NOMO-1 treated with DMSO at 0.1 percent for 48 hours (cell line): Measurements from ENCODE around the gene ZNF787.

ENCODE experiments used
- DNase-seq: peaks from one replicate; lab custom pipeline; 2025; ENCODE audit not compliant: unreplicated experiment; lab: John Stamatoyannopoulos, UW

The ZNF787 gene

GRCh38 chr19:56089344-56089743 lies 31.8 kb downstream of the ZNF787 start:
- no peak for DNase-seq

- DNase-seq = no peak
Observed at GRCh38 chr19:56088497-56089215, 32.4 kb downstream of the ZNF787 start.

GRCh38 chr19:56087647-56088496 lies 33.2 kb downstream of the ZNF787 start:
- DNase-seq = no peak

- DNase-seq = no peak
Observed at GRCh38 chr19:56086671-56087430, 34.2 kb downstream of the ZNF787 start.

DNA sequence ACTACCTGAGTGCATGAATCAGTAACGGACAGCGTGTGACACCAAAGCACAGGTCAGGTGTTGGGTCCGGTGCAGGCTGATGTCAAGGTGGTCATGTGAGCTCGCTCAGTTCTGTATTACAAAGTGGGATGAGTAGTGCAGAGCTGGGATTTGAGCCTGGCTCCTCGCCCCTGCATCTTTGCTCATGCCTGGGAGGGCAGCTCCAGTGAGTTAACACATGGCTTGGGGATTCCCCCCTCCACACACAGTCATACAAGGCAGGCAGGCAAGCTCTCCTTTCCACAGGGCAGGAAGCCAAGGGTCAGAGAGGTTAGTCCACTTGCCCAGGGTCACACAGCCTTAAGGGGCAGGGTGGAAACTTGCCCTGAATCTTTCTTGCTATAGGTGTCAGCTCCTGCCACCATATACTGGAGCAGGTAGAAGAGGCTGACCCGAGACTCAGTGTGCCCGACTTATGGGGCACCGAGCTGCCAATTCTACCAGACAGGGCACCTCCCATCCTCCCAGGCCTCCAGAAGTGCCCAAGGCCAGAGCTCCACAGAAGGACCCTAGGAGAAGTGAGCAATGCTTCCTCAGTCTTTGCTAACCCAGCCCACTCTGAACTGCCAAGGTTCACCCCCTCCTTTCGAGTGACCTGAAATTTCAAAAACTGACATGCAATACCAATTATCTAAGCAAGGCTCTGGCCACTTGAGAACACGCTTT lies 35.4 kb downstream of the ZNF787 start:
- no peak for DNase-seq

DNA sequence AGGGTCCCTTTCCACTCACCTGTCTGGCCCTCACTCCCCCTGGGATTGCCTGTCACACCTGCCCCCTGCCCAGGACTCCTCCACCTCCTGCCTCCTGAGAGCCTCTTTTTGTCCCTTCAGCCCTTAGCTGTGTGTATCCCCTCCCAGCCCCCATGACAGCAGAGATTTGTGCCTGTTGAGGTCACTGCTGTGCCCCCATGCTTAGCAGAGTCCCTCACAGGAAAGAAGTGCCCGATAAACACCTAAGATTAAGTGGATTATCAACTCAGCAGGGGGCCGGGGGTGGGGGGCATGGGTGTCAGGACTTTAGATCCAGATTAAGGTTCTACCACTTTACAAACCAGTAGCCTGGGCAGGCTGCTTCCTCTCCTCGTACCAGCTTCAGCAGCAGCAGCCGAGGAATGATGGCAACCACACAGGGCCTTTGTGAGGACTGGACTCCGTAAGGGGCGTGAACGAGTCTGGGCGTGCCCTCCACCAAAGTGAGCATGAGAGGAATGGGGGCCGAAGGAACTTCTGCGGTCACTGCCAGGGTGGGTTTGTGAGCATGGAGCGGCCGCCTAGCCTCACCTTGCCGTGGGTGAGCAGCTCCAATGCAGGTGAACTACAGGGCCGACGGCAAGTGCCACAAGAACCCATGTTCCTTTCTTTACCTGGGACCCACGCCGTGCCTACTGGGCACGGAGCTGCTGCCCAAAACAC lies 36.1 kb downstream of the ZNF787 start:
- DNase-seq = no peak

DNA sequence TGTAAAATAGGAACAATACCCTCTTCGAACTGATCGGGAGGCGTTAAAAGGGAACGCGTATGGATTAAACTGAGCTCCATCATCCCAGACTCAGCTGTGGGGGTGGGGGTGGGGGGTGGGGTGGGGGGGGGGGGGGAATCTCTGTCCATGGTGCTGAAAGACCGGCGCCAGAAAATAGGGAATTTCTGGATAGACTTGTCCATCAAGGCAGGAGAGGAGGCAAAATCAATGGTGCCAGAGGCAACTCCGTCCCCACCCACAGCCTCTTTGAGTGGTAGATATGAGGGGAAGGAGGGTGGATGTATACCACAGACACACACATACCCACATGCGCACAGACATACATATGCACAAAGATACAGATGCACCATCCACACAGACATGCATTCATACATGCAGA lies 37.4 kb downstream of the ZNF787 start:
- DNase-seq = no peak

- peak; percentile 76 for DNase-seq
Observed at GRCh38 chr19:56080669-56081401, 40.3 kb downstream of the ZNF787 start.

DNA sequence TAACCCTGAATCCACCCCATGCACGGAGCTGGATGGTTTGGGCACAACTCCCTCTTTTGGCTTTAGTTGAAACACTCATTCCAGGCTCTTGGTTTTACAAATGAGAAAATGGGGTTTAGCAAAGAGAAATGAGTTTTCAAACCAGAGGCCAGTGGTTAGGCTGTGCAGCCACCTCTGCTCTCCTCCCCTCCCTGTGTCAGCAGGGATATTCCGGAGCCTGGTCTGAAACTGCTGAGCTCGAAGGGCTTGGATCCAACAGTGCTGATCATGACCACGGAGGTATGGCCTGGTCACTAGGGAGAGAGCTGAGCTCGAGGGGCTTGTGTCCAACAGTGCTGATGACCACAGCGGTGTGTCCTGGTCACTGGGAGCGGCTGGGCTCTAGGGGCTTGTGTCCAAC lies 41.5 kb downstream of the ZNF787 start:
- no peak for DNase-seq

DNA sequence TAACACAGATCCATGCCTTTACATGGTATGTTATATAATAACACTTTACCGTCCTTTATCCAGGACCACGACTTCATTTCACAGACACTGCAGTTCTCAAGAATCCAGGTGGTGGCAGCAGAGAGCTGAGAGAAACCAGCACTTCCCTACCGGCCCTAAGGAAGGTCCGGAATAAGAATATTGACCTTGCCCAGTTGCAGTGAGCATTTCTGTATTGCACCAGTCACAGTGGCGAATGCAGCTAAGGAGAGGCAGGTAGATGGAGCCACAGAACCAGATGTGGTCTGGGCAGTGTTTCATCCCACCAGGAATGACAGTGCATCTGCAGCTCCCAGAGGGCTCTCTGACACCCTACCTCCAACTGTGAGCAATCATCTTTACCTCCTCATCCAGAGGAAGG lies 44.6 kb downstream of the ZNF787 start:
- DNase-seq = peak; percentile 48

- DNase-seq = no peak
Observed at GRCh38 chr19:56071151-56071550, 49.9 kb downstream of the ZNF787 start.

DNA sequence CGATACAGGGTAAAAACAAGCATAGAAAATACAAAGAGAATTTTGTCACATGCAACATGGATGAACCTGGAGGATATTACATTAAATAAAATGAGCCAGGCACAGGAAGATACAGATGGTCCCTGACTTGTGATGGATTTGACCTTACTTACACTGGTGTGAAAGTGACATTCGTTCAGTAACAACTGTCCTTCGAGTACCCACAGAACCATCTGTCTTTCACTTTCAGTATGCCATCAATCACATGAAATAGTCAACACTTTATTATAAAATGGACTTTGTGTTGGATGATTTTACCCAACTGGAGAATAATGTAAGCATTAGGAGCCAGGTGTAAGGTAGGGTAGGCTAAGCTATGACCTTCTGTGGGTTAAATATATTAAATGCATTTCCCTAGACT lies 51.5 kb downstream of the ZNF787 start:
- no peak for DNase-seq

GRCh38 chr19:56066152-56067023 lies 54.7 kb downstream of the ZNF787 start:
- DNase-seq = peak; percentile 18

DNA sequence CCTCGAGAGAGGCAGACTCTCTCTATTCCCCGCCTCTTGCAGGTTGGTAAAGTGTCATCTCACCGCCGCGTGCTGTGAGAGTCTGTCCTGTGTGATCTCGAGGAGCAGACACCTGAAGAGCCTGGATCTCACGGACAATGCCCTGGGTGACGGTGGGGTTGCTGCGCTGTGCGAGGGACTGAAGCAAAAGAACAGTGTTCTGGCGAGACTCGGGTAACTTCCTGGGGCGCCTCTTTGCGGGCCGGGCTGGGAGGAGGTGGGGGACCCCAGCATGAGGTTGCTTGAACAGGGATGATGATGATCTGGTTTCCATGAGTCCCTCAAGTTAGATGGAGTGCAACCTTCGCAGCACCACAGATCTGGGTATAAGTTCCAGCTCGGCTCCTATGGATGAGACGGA lies 67.5 kb downstream of the ZNF787 start:
- no peak for DNase-seq
